ENCODE results near the gene PDXP.
A peak's percentile ranks its signal among the peaks of the same experiment; 100 is the strongest.
"Not testable (repeated sequence)": the region's sequence is repeated elsewhere in the genome, so short reads cannot be mapped to it uniquely, and the experiment has no call there.

The PDXP gene, protein sequence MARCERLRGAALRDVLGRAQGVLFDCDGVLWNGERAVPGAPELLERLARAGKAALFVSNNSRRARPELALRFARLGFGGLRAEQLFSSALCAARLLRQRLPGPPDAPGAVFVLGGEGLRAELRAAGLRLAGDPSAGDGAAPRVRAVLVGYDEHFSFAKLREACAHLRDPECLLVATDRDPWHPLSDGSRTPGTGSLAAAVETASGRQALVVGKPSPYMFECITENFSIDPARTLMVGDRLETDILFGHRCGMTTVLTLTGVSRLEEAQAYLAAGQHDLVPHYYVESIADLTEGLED

DNA sequence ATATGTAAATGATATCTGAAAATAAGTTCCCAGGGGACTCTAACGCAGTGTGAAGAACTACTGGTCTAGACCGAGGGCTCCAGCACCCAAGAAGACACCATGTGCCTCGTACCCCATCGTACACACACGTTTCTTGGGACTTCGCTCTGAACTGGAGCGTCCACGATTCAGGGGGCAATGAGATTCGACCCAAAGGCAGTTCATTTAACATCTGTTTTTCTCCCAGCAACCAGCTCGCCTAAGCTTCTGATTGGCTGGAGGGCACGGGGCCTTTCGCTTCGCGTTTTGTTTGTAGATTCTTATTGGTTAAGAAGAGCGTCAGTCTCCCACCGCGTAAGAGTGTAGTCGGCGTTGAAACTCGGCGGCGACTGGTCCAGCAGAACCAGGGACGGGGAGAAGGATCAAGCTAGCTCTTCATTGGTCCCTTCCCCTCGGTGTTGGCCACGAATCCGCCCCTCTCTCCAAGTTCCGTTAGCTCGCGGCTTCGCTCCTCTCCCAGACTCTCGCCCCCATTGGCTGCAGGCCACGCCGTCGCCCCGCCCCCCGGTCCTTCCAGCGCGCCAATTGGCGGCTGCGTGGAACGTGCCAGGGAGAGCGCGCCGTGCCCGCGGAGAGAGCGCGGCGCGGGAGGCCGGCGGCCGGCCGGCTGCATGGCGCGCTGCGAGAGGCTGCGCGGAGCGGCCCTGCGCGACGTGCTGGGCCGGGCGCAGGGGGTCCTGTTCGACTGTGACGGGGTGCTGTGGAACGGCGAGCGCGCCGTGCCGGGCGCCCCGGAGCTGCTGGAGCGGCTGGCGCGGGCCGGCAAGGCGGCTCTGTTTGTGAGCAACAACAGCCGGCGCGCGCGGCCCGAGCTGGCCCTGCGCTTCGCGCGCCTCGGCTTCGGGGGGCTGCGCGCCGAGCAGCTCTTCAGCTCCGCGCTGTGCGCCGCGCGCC is at the start of gene PDXP:
PDXP (plus strand) TSS at position 591 of the 933 bp plus-strand sequence; CDS start at position 651, 60 bp downstream.
- peak; percentile 96 to 97 for DNase-seq

DNA sequence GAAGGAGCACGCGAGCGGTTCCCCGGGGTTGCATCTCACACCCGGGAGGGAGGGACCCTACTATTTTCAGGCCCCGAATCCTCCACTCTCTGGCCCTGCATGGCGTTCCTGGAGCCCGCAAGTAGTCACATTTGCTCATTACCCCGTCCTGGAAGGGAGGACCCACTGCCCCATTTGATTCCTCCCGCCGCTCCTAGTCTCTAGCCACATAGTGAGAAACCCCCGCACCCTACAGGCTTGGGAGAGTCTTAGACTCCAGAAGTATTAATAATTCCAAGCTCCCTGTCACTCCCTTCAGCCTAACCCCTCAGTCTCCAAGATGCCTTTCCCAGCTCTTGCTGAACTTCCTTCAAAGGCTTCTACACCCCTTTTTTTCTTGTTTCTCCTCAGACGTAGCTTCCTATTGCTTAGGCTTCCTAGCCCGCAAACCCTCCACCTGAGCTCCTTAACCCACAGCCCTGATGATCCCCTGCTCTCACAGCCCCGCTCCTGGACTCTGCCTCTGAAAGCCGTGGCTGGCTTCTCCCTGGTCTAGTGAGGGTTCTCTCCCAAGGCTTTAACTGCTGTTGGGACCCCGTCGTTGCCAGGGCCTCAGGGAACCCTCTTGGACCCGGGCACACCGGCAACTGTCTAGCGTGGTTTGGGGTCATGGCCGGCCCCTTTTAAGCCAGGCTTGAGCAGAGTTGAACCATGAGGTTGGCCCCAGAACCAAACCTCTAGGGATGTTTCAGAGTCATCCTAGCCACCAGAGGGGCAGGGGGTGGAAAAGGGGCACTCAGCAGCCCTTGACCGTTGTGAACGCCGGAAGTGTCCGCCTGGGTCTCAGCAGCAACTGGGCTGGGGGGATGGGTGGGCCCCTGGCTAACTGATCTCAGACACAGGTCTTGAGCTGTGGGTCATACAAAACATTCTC is 49.0 kb upstream of the PDXP start:
- no peak for DNase-seq

DNA sequence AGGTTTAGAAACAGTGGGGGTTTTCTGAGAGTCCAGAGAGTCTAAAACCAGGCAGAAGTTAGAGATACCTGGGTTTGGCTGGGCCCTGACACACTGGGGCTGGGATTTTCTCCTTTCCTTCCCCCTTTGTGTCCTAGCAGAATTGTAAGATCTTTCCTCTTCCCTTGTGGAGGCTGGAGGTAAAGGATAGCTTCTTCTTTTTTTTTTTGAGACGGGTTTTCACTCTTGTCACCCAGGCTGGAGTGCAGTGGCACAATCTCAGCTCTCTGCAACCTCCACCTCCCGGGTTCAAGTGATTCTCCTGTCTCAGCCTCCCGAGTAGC is 48.4 kb upstream of the PDXP start:
- DNase-seq, result not testable (repeated sequence)

DNA sequence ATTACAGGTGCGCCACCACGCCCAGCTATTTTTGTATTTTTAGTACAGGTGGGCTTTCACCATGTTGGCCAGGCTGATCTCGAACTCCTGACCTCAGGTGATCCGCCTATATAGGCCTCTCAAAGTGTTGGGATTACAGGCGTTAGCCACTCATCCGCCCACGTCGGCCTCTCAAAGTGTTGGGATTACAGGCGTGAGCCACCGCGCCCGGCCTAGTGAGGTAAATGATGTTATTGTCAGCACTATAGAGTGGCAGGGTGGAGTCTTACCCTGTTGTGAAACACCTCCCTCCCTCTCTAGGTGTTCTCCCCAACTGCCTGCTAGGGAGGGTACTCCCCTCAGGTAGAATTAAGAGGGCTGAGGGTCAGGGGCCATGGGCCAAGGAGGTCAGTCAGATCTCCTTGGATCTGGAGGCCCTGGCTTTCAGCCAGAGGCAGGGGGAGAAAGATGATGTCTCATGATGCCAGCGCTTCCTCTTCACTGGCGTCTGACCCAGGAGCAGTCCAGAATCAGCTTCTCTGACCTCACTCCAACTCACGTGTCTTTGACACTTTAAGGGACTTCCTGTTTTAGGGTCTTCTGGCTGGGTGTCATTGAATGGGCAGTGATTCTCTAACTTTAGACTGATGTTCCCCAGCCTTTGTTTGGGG is 47.9 kb upstream of the PDXP start:
- DNase-seq, result no peak

DNA sequence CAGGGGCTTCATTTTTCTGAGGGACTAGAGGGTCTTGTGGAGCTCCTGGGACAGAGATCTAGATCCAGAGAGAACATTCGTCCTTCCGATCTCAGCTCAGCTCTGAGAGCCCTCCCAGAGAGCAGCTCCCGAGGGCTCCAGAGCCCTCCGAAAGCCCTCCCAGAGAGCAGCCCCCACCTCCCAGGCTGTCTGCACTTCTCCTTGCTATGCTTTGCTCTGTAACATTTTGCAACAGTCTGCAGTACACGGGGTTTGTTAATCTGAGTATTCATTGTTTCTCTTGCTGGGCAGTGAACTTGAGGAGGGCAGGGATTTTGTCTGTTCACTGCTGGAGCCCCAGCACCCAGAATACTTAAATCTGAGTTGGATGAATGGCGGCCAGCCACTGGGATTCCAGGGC is 47.3 kb upstream of the PDXP start:
- no peak for DNase-seq

DNA sequence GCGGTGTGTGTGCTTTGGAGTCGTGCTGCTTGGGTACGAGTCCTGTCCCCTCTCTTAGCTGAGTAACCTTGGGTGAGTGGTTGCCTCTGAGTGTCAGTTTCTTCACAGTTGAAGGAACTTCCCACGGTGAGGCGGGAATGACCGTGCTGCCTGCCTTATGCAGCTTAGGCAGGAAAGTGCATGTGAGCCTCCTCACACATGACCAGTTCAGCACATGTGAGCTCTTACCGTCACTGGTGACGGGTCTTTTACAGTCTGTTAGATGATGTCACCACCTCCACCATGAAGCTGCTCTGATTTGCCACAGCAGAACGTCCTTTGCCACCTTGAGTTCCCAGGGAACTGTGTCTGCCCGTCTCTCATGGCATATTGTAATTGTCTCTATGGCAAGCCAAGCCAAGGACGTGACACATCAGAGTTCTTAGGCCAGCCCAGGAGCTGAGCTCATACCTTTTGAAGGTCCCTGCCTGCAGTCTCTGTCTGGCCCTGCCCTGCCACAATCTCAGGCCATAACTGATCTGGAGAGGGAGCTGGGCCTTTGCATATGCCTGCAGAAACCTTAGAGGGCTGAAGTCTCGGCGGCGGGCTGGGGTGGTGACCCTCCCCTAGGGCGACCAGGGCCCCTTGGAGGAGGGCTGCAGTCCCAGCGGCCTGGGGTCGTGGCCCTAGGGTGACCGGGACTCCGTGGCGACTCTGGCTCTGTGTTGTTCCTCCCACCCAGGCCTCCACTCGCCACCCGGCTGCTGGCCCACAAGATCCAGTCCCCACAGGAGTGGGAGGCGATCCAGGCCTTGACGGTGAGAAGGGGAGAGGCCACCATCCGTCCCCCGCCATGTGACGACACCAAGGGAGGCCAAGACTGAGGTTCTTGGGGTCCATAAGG is 42.1 kb upstream of the PDXP start:
- DNase-seq, result no peak

DNA sequence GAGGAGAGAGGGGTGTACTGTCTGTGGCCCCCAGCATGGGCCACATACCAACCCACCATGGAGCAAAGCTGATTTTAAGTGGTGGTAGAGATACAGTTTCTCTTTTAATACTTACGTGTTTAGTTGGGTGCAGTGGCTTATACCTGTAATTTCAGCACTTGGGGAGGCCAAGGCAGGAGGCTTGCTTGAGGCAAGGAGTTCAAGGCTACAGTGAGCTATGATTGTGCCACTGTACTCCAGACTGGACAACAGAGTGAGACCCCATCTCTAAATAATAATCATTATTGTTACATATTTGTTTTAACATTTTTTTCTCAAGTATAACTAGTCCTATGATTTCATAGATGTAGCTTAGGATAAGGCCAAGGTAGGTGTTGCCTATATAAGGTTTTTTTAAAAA is 41.1 kb upstream of the PDXP start:
- DNase-seq, result no peak

DNA sequence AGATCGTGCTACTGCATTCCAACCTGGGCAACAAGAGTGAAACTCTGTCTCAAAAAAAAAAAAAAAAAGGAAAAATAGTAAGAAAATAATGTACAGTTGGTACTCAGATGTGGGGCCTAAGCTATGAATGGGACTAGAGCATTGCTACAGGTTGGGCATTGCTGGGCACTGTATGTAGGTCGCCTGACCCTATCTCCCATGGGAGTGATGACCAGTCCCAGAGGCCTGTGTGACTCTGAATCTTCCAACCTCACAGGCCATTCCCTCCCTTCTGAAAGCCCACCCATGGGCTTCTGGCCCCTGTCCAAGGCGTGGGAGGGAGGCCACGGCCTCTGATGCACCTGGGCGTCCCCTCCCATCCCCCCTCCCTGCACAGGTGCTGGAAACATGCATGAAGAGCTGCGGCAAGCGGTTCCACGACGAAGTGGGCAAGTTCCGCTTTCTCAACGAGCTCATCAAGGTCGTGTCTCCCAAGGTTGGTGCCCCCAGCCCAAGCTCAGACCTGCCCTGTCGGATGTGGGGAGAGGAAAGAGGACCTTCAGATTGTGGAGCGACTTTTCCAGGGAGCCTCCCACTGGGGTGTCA is 40.4 kb upstream of the PDXP start:
- no peak for DNase-seq

DNA sequence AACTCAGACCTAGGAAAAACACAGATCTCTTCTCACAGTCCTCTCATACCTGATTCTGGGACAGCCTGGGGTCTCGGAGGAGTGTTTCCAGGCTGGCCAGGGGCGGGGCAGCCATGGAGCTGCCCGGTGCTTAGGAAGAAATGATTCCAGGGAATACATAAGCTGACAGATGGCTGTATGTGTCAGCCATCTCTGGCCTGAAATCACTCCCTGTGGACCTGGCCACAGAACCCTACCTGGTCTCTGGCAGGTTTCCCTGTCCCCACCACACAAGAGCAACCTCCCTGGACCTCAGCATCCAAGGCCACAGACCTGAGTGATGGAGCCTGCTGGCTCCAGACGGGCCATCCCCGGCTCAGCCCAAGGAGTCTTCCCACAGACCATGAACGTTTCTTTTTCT is 39.8 kb upstream of the PDXP start:
- DNase-seq, result peak in 1 of 2 experiments; percentile 24

DNA sequence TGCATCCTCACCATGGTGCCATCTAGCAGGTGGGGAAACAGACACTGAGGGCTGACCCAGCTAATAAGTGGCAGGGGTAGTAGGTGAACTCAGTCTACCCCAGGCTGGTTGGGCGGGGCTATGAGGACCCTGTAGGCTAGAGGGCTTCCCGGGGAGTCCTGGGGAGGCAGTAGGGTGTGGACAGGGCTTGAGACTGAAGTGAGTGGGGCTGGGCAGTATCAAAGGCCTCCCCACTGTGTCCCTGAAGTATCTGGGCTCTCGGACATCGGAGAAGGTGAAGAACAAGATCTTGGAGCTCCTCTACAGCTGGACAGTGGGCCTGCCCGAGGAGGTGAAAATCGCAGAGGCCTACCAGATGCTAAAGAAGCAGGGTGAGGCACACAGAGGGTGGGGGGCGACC is 38.5 kb upstream of the PDXP start:
- DNase-seq, result no peak

DNA sequence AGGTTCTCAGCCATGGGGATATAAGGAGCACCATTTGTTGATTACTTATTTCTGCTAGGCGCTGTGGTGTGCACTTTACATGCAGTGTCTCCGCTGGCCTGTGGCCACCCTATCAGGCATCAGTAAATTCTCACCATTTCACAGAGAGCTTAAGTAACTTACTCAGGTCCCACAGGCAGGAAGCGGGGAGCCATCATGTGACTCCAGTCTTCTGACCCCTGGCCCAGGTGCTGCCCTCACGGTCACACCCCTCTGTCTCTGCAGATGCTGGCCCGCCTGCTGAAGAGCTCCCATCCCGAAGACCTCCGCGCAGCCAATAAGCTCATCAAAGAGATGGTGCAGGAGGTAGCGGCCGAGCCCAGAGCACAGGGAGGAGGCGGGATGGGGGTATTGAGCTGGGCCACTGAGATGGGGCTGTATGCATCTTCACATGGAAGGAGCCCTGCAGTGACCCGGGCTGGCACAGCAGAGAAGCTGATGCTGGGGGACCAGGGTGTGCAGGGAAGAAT is 37.1 kb upstream of the PDXP start:
- DNase-seq, result no peak

DNA sequence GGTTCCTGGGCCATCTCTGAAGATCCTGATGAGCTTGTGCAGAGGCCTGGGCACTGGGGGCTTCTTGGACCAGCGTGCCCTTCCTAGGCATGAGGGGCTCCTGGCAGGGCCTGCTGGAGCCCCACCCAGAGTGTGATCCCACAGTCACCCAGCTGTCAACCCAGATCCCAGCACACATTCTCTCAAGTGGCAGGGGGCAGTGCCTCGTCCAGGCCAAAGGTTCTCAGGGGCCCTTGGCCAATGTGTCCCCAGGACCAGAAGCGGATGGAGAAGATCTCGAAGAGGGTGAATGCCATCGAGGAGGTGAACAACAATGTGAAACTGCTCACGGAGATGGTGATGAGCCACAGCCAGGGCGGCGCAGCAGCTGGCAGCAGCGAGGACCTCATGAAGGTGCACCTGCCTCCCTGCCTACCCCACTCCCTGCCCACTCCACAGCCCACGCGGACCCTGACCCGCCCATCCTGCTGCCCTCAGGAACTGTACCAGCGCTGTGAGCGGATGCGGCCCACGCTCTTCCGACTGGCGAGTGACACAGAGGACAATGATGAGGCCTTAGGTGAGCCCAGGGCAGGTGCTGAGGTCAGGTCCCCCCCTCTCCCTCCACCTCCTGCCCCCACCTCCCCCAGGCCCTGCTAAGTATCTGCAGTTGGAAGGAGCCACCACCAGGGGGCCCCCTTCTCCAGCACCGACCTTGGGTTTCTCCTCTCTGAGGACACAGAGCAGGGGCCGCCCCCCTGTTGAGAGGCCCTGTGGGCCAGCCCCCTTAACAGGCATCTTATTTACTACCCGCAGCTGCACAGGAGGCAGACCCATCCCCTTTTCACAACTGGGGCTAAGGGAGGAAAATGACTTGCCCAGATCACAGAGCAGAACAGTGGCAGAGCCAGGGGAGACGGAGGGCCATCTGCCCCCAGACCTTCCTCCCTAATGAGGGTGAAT is 35.2 kb upstream of the PDXP start:
- no peak for DNase-seq

DNA sequence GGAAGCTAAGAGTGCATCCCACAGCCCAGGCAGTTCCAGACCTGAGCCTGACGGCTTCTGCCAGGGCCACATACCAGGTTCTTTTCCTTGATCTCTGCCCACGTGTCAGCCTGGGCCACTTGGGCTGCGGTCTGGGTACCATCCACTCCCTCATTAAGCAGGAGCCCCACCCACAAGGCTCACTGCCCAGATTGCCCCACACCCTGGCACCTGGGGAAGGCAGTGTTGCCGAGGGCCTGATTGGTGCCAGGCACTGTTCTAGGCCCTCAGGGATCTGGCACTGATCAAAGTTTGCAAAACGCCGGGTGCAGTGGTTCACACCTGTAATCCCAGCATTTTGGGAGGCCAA is 34.5 kb upstream of the PDXP start:
- no peak for DNase-seq

DNA sequence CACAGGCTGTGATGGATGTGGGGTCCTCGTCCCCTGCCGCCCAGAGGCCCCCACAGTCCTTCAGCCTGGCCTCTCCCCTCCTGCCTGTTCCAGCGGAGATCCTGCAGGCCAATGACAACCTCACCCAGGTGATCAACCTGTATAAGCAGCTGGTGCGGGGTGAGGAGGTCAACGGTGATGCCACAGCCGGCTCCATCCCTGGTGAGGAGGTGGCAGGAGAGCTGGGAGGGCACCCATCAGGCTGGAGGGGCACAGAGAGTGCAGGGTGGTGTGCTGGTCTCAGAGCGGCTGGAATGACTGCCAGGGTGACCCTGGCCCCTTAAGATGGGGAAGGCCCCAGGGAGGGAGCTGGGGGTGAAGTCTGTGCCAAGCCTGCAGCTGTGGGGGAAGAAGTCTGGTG is 33.6 kb upstream of the PDXP start:
- no peak for DNase-seq

DNA sequence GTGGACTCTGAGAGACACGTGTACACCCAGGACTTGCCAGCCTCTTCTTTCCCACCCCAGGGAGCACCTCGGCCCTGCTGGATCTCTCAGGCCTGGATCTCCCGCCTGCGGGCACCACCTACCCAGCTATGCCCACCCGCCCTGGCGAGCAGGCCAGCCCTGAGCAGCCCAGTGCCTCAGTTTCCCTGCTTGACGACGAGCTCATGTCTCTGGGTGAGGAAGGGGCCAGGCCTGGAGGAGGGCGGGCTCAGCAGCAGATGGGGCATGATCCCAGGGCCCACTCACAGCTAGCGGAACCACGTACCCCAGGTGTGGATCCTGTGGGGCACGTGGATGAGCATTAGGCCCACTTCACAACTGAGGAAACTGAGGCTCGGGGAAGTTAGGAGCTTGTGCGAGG is 32.8 kb upstream of the PDXP start:
- DNase-seq, result no peak

DNA sequence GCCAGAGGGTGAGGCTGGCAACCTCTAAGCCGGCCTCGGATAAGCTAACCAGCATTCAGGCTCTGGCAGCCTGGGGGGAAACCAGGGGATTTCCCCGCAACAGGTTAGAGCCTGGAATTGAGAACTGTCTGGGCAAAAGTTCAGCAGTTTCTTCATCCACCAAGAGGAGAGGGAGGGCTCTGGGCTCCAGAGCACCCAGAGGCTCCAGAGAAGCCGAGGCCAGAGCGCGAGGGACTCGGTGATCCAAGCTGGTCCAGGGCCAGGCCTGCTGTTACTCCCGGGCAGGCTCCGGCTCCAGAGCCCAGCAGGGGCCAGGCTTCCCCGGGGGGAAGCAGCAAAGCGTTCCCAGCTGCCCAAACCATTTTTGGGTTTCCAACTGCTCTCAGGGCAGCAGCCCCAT is 32.4 kb upstream of the PDXP start:
- DNase-seq, result no peak

DNA sequence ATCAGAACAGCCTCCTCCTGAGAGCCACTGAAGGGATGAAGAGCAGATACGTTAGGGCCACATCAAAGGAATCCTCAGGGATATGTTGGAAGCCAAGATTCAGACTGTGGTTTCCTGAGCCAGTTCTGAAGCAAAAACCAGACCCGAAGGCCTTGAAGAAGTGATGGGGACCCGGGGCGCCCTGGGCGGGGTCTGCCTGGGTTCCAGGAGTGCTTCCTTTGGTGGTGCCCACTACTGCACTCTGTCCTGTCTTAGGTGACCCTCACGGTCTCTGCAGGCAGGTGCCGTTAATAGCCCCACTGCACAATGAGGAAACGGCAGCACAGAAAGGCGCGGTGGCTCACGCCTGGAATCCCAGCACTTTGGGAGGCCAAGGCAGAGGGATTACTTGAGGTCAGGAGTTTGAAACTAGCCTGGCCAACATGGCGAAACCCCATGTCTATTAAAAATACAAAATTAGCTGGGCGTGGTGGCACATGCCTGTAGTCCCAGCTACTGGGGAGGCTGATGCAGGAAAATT is 31.9 kb upstream of the PDXP start:
- no peak for DNase-seq

DNA sequence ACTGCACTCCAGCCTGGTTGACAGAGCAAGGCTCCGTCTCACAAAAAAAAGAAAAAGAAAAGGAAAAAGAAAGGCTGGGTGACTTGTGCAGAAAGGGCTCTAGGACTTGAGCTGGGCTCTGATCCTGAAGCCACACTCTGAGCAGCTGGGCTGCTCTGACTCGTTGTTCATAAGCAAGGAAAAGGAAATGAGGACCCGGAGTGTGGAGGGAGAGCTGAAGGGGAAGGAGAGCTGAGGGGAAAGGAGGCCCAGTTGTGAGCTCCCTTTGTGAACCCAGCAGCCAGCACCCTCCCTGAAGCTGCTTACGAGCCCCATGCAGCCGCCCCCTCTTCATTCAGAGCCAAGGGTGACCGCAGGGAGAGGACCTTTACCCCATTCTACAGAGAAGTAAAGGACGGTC is 31.4 kb upstream of the PDXP start:
- no peak for DNase-seq

DNA sequence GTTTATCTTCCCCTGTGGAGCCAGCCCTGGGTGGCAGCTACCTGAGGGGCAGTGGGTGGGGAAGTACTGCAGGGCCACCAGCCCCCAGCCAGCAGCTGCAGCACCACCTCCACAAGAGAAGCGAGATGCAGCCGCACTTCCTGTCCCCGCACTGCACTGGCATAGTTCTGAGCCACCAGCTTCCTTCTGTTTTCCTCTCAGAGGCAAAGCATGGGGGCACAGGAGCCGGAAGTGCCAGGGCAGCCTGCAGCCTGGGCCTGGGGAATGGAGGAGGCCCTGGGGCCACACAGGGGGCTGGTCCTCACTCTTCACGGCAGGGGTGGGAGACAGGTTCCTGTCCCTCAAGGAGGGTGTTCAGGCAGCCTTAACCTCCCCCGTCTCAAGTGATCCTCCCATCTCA is 31.0 kb upstream of the PDXP start:
- DNase-seq, result no peak

DNA sequence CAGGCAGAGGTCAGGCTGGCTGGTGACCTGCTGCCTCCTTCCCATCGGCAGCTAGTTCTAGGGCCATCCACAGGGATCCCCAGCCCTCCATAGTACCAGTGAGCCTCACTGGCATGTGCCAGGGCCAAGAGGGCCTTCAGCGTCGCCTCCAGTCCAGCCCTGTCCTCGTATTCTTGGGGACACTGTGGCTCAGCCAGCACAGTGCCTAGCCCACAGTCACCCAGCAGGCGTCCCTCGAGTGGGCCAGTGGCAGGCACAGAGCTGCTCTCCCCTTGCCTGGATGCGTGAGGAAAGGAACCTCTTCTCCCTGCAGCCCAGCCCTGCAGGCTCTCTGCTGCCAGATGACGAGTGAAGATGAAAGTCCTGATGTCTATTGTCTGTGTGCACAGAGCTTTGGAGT is 29.7 kb upstream of the PDXP start:
- DNase-seq, result no peak

All from cerebellar nuclear complex (tissue), 1 donor.